Measurements from ENCODE around the gene CCDC158. TPM values are rescaled to one million over a fixed set of nuclear protein-coding genes. Genes with fewer than 3 reads are reported as not detected.

The CCDC158 gene
- total RNA-seq, 2 experiments from 2014 or later, result not detected

- Mint-ChIP-seq H3K27ac (no peak overlapping the region), H3K9me3 (no peaks in the 10 kb centered on the region), H3K36me3 (ENCODE audit: low read depth) (no peaks in the 10 kb centered on the region), H3K27me3 (ENCODE audit: low read depth) (peaks cover 4% of the 10 kb centered on the region), H3K4me1 (ENCODE audit: low read depth) (no peaks in the 10 kb centered on the region), H3K4me3 (no peak overlapping the region)
- no peak for DNase-seq
- intact Hi-C loops (cut with micrococcal nuclease), result no loop called here
- CTCF ChIA-PET, result interaction anchor here (3.5 kb wide), 1 partner anchor 16 kb away, joined by 10 read pairs; no protein-coding TSS in a partner anchor
Measured at GRCh38 chr4:76447393-76447851, 26.5 kb upstream of the CCDC158 start.

GRCh38 chr4:76445911-76446310, 25.0 kb upstream of the CCDC158 start:
- H3K36me3 Mint-ChIP-seq (ENCODE audit: low read depth), result no peaks in the 10 kb centered on the region
- peaks cover 3% of the 10 kb centered on the region for H3K27me3 Mint-ChIP-seq (ENCODE audit: low read depth)
- intact Hi-C loops (cut with micrococcal nuclease), result no loop called here
- H3K4me1 Mint-ChIP-seq (ENCODE audit: low read depth), result no peaks in the 10 kb centered on the region
- CTCF ChIA-PET, result no interaction called here
- no peak overlapping the region for H3K27ac Mint-ChIP-seq
- no peaks in the 10 kb centered on the region for H3K9me3 Mint-ChIP-seq
- DNase-seq, result no peak
- no peak overlapping the region for H3K4me3 Mint-ChIP-seq

- intact Hi-C loops (cut with micrococcal nuclease), result no loop called here
- DNase-seq, result no peak
- Mint-ChIP-seq H3K9me3 (peaks cover 1% of the 10 kb centered on the region), H3K36me3 (ENCODE audit: low read depth) (no peaks in the 10 kb centered on the region), H3K27ac (no peak overlapping the region), H3K27me3 (ENCODE audit: low read depth) (peaks cover 17% of the 10 kb centered on the region), H3K4me1 (ENCODE audit: low read depth) (no peaks in the 10 kb centered on the region), H3K4me3 (no peak overlapping the region)
- CTCF ChIA-PET, result interaction anchor here (0.6 to 1.6 kb wide), 2 partner anchors 12 to 13 kb away, joined by 3 to 5 read pairs; no protein-coding TSS in a partner anchor
Measured at GRCh38 chr4:76443376-76443775, 22.4 kb upstream of the CCDC158 start.

- peaks cover 1% of the 10 kb centered on the region for H3K9me3 Mint-ChIP-seq
- CTCF ChIA-PET, result interaction anchor here (1.6 kb wide), 1 partner anchor 12 kb away, joined by 5 read pairs; no protein-coding TSS in a partner anchor
- no peak overlapping the region for H3K4me3 Mint-ChIP-seq
- H3K27me3 Mint-ChIP-seq (ENCODE audit: low read depth), result peaks cover 18% of the 10 kb centered on the region
- H3K4me1 Mint-ChIP-seq (ENCODE audit: low read depth), result no peaks in the 10 kb centered on the region
- intact Hi-C loops (cut with micrococcal nuclease), result no loop called here
- DNase-seq, result no peak
- no peaks in the 10 kb centered on the region for H3K36me3 Mint-ChIP-seq (ENCODE audit: low read depth)
- no peak overlapping the region for H3K27ac Mint-ChIP-seq
Measured at GRCh38 chr4:76442807-76443206, 21.9 kb upstream of the CCDC158 start.

- Mint-ChIP-seq H3K4me1 (ENCODE audit: low read depth) (no peaks in the 10 kb centered on the region), H3K4me3 (no peak overlapping the region), H3K27ac (no peak overlapping the region), H3K36me3 (ENCODE audit: low read depth) (no peaks in the 10 kb centered on the region), H3K9me3 (peaks cover 1% of the 10 kb centered on the region), H3K27me3 (ENCODE audit: low read depth) (peaks cover 24% of the 10 kb centered on the region)
- CTCF ChIA-PET, result interaction anchor here (2.2 kb wide), 1 partner anchor 11 kb away, joined by 12 read pairs; no protein-coding TSS in a partner anchor
- DNase-seq, result no peak
- intact Hi-C loops (cut with micrococcal nuclease), result no loop called here
Measured at GRCh38 chr4:76441881-76442280, 20.9 kb upstream of the CCDC158 start.

- CTCF ChIA-PET, result interaction anchor here (1.2 kb wide), 1 partner anchor 10 kb away, joined by 3 read pairs; no protein-coding TSS in a partner anchor
- Mint-ChIP-seq H3K9me3 (peaks cover 1% of the 10 kb centered on the region), H3K4me3 (no peak overlapping the region), H3K27ac (no peak overlapping the region), H3K36me3 (ENCODE audit: low read depth) (no peaks in the 10 kb centered on the region), H3K27me3 (ENCODE audit: low read depth) (peaks cover 37% of the 10 kb centered on the region), H3K4me1 (ENCODE audit: low read depth) (peaks cover 4% of the 10 kb centered on the region)
- intact Hi-C loops (cut with micrococcal nuclease), result no loop called here
- no peak for DNase-seq
Measured at GRCh38 chr4:76439491-76439890, 18.6 kb upstream of the CCDC158 start.

GRCh38 chr4:76435528-76436319, 14.8 kb upstream of the CCDC158 start:
- CTCF ChIA-PET, result interaction anchor here (0.6 to 1.2 kb wide), 3 partner anchors 17 to 830 kb away, joined by 3 to 4 read pairs (median 3); no protein-coding TSS in a partner anchor
- intact Hi-C loops (cut with micrococcal nuclease), result no loop called here
- H3K27ac Mint-ChIP-seq, result no peak overlapping the region
- no peak for DNase-seq
- no peaks in the 10 kb centered on the region for H3K36me3 Mint-ChIP-seq (ENCODE audit: low read depth)
- peaks cover 4% of the 10 kb centered on the region for H3K4me1 Mint-ChIP-seq (ENCODE audit: low read depth)
- H3K27me3 Mint-ChIP-seq (ENCODE audit: low read depth), result peaks cover 33% of the 10 kb centered on the region
- H3K9me3 Mint-ChIP-seq, result peaks cover 1% of the 10 kb centered on the region
- no peak overlapping the region for H3K4me3 Mint-ChIP-seq

- no peak for DNase-seq
- CTCF ChIA-PET, result interaction anchor here (0.6 to 1.2 kb wide), 2 partner anchors 16 to 829 kb away, joined by 3 to 4 read pairs; no protein-coding TSS in a partner anchor
- Mint-ChIP-seq H3K4me1 (ENCODE audit: low read depth) (peaks cover 4% of the 10 kb centered on the region), H3K36me3 (ENCODE audit: low read depth) (no peaks in the 10 kb centered on the region), H3K4me3 (no peak within 1 kb of the TSS), H3K27me3 (ENCODE audit: low read depth) (peaks cover 31% of the 10 kb centered on the region), H3K27ac (no peak within 1 kb of the TSS), H3K9me3 (peaks cover 1% of the 10 kb centered on the region)
- intact Hi-C loops (cut with micrococcal nuclease), result no loop called here
Measured at GRCh38 chr4:76434901-76435527, 14.1 kb upstream of the CCDC158 start, which contains the start of gene SHROOM3. TSS of gene SHROOM3 (plus strand) at chr4:76435229. CDS start at chr4:76436053, 824 bp downstream.

GRCh38 chr4:76430519-76431388, 9.8 kb upstream of the CCDC158 start:
- H3K9me3 Mint-ChIP-seq, result no peaks in the 10 kb centered on the region
- no peak overlapping the region for H3K27ac Mint-ChIP-seq
- CTCF ChIA-PET, result interaction anchor here (0.6 to 6.4 kb wide), 21 partner anchors 9 to 773 kb away, joined by 3 to 74 read pairs (median 4); partner anchors contain the start of genes CCDC158 and STBD1
- H3K36me3 Mint-ChIP-seq (ENCODE audit: low read depth), result no peaks in the 10 kb centered on the region
- intact Hi-C loops (cut with micrococcal nuclease), result loop anchor here (1.0 to 2.0 kb wide), 5 partner anchors 75 to 773 kb away; no protein-coding TSS in a partner anchor
- H3K4me1 Mint-ChIP-seq (ENCODE audit: low read depth), result peaks cover 4% of the 10 kb centered on the region
- no peak overlapping the region for H3K4me3 Mint-ChIP-seq
- H3K27me3 Mint-ChIP-seq (ENCODE audit: low read depth), result peaks cover 12% of the 10 kb centered on the region
- no peak for DNase-seq

GRCh38 chr4:76429636-76430035, 8.7 kb upstream of the CCDC158 start:
- CTCF ChIA-PET, result interaction anchor here (0.8 to 6.4 kb wide), 4 partner anchors 9 to 150 kb away, joined by 3 to 74 read pairs (median 4); no protein-coding TSS in a partner anchor
- Mint-ChIP-seq H3K27ac (no peak overlapping the region), H3K9me3 (no peaks in the 10 kb centered on the region), H3K4me3 (no peak overlapping the region), H3K36me3 (ENCODE audit: low read depth) (no peaks in the 10 kb centered on the region), H3K27me3 (ENCODE audit: low read depth) (peaks cover 5% of the 10 kb centered on the region), H3K4me1 (ENCODE audit: low read depth) (no peaks in the 10 kb centered on the region)
- DNase-seq, result no peak
- intact Hi-C loops (cut with micrococcal nuclease), result loop anchor here (2.0 kb wide), 3 partner anchors 249 to 615 kb away; no protein-coding TSS in a partner anchor

GRCh38 chr4:76426272-76426671, 5.3 kb upstream of the CCDC158 start:
- H3K27ac Mint-ChIP-seq, result no peak overlapping the region
- CTCF ChIA-PET, result interaction anchor here (0.6 kb wide), 1 partner anchor 78 kb away, joined by 3 read pairs; no protein-coding TSS in a partner anchor
- intact Hi-C loops (cut with micrococcal nuclease), result no loop called here
- H3K9me3 Mint-ChIP-seq, result no peaks in the 10 kb centered on the region
- peaks cover 11% of the 10 kb centered on the region for H3K27me3 Mint-ChIP-seq (ENCODE audit: low read depth)
- no peak for DNase-seq
- peaks cover 3% of the 10 kb centered on the region for H3K4me1 Mint-ChIP-seq (ENCODE audit: low read depth)
- H3K36me3 Mint-ChIP-seq (ENCODE audit: low read depth), result no peaks in the 10 kb centered on the region
- H3K4me3 Mint-ChIP-seq, result no peak overlapping the region

All from activated naive CD4-positive, alpha-beta T cell treated with anti-CD3 and anti-CD28 coated beads for 36 hours (primary cell).